NCI-H446 treated with DMSO at 0.1 percent for 48 hours (cell line): Measurements from ENCODE around the gene DICER1.
A peak's percentile ranks its signal among the peaks of the same experiment; 100 is the strongest.

ENCODE experiments used
- DNase-seq: peaks from one replicate; lab custom pipeline; 2025; lab: John Stamatoyannopoulos, UW

DICER1 gene

DNA sequence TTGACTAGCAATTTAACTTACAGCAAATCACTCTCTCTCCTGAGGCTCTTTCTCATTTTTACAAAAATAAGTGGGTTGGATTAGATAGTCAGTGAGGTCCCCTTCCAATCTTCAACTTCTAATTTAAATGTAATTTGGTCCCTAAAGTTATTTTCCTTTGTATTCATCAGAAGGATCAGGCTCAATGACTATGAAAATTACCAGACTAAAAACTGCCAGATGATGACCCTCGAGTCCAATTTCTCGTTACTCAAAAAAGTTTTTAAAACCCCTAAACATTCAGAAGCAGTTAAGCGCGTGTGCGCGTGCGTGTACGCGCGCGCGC lies 34.7 kb downstream of the DICER1 start:
- DNase-seq = no peak

DNA sequence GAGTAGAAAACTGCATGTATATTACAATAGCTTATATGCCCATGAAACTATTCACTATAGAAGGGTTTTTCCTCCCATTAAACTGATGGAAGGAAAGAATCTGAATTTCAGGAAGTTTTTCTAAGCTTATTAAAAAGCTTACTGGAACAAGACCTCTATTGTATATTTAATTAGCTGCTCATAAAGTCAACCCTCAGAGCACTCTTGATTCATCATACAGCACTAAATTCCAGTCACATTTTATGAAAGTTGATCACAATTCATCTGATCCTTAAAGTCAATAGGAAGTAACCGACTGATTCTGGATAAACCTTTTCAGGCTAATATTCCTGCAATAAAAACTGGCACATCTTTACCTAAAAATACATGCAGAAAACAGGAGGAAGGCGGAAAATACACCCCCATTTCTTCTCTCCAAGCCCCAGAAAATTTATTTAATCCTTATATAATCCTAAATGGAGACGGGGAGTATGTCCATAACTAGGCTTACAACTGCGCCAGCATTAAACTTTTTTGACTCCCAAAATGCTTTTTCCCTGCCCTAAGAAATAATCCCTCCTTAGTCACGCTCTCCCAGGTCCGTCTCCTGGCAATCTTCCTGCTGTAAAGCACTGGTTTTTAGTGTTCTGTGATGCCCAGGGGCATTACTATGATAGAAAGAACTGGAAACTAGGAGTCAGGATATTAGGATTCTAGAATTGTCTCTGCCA lies 35.3 kb downstream of the DICER1 start:
- DNase-seq = no peak

DNA sequence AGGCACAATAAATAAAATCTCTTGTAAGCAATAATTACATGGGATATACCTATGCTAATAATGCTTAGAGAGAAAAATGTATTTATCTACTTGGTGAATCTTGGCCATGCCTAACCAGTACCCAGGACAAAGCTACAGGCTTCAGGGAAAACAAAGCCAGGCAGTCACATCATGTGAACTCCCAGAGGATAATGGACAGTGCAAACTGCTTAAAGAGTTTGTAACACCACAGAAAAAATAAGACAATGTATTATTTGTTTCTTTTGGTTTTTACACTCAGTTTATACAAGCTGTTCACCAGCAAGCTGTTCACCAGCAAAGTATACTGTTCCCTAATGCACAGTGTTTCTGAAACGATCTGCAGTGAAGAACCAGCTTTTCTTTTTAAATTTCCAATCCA lies 38.0 kb downstream of the DICER1 start:
- DNase-seq = no peak

DNA sequence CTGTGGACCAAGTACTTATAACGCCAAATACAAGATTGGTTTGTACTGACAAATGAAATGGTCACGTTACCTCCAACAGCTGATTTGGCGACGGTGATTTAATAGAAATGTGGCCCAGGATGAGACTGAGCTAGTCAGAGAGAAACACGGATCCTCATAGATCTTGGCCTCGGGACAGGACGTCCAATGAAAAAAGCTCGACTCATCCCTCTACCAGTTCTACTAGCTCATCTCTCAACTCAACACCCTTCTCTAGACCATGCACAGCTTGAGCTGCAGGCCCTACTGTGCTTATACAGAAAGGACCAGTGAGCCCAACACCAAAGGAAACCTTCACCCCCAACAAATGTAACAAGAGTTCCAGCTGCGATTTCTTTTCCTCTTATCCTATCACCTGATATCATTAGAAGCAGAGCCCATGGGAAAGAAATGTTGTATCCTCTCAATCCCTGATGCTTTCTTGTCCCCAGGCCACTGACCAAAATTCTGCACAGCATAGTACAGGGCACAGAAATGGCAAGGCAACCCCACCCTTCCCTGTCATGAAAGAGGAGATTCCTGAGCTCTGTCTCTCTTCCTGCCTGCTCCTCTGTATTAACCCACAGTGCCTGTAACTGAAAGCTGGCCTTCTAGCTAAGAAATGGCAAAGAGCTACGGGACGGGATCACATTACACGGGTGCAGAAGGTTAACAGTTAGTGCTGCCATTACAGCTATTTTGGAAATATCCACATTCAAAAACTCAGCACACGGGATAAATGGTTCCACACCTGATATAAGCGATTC lies 39.2 kb downstream of the DICER1 start:
- DNase-seq = no peak

DNA sequence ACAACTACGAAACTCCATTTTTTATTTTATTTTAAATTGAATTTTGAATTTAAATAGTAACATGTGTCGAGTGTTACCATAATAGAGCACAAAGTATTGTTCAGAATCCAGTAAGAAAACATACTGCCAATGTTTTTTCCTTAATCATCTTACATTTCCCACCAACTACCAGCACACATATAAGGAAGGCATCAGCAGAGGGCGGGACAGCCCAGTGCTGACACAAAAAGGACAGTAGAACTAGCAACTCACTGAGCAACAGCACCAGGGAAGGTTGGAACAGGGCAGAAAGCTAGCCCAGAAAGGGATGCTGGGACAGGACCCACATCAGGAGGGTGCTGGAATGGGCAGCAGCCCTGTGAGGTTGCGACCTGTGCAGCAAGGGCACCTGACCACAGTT lies 43.9 kb downstream of the DICER1 start:
- DNase-seq = no peak

DNA sequence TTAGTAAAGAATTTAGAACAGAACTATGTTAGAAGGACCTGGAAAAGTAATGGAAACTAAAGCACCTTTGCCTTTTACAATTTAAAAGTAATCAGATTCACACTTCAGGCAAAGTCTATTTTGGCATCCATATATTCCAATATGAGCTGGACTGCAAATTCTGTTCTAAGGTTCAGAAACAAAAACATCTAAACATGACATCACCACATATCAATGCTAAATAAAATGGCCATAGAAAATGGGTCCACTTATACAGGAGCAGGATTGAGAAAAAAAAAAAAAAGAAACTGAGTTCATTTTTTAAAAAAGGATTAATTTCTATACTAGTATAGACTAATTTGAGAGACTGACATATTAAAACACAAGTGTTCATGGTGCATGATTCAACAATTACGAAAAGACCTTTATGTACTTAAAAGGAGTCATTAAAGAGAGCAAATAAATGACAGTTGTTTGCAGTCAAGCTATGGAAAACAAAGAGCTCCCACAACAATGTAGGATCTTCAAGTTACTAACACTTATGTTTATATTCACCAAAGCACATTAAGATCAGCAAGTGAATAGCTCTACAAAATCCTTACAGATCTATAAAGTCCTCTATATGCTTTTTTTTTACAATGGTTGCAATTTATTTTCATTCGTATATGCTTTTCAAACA lies 45.7 kb downstream of the DICER1 start:
- no peak for DNase-seq

DNA sequence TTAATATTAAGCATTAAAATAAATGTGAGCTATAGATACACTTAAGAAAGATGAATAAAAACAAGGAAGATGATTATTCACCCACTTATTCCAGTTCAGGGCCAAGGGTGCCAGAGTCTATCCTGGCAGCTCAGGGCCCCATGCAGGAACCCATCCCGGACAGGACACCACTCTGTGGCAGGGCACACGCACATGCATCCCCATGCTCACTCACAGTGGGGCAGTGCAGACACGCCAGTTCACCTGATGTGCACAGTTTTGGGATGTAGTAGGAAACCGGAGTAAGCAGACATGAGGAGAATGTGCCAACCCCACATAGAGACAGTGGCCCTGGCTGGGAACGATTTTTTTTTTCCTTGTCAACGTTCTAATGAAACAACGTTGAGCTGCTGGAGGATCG lies 47.2 kb downstream of the DICER1 start:
- no peak for DNase-seq

DNA sequence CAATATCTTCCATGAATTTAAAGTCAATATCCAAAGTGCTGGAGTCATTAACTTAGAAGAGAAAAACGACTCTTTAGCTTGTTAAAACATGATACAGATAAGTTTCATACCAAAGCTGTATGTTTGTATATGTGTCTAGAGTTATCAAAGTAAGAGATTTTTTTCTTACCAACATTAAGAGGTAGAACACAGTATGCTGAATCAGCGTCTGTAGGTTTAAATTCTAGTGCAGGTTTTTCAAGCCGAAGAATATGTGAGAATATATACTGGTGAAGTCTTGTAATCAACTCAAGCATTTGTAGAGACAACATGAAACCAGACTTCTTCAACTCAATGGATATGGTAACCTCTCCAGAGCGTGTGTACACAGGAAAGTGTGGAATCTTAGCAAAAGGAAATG lies 49.6 kb downstream of the DICER1 start:
- no peak for DNase-seq

DNA sequence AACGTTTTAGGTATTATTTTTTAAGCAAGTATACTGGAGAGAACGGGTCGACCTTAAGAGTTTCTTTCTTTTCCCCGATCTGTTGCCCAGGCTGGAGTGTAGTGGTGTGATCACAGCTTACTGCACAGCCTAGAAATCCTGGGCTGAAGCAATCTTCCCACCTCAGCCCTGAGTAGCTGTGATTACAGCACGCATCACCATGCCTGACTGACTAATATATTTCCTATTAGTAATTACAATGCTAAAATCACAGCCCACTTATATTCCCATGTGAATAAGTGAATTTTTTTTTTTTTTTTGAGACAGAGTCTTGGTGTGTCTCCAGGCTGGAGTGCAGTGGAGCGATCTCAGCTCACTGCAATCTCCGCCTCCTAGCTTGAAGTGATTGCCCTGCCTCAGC lies 50.4 kb downstream of the DICER1 start:
- DNase-seq = no peak

DNA sequence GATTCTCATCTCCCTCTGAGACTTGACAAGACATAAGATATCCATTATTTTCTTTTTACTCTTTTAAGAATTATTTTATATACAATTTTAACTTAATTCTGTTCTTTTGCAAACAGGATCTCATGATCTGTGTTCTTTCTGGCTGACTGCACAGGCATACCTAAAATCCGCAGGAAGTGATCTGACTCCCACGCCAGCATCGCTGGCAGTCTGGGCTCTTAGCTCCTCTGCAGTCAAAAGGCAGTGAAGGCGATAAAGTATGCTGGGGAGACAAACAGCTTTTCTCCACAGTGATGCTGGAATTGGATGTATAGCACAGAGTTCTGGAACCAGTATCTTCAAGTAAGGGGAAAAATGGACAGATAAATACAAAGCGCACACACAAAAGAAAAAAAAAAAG lies 52.4 kb downstream of the DICER1 start:
- DNase-seq = no peak

DNA sequence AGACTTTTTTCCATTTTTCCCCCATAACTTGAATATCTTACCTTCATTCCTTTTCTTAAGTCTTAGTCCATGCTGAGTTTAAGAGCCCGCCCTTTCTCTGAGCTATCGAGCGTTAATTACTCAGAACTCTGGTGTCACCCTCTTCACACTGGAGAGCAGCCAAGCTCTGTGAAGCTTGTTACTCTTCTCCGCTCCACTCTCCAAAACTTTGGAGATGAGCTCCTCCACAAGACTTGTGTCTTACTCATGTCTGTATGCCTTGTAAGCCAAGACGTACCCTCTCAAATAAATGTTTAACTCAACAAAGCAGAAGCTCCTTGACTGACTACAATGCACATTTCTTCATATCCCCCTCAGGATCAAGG lies 54.7 kb downstream of the DICER1 start:
- no peak for DNase-seq

DNA sequence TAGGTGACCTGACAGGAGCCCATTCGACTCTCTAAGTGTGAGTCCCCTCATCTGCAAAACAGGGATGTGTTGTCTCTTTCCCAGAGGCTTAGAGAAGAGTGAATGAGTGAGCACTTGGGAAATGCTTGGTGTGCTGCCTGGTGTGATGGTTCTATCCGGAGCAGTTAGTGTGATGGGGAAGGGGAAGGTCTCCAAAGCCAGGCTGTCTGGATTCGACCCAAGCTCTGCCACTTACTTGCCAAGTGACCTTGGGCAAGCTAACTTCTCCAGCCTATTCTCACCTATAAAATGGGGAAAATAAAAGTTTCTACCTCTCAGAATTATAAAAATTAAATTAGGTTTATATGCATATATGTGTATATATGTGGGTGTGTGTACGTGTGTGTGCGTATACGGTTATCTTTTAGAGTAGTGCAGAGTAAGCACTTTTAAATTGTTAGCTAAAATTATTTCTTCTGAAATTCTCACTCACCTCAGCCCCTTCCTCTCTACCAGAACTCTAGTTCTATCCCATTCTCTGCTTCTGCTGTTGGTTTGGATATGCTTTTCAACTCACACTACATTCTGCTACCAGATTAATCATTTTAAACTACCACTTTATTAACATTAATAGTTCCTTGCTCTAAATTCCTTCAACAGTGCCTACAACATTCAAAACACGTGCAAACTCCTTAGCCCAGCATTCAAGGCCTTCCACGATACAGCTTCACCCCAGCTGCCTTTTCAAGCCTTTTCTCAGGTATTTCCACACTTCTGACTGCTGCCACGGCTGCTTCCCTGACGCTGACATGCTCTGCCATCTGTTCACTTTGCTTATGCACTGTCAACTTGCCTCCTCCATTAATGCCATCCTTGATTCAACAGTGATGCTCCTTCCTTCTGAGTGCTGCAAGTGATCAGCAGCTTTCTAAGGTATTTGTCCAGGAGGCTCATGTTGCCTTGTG lies 55.3 kb downstream of the DICER1 start:
- no peak for DNase-seq

DNA sequence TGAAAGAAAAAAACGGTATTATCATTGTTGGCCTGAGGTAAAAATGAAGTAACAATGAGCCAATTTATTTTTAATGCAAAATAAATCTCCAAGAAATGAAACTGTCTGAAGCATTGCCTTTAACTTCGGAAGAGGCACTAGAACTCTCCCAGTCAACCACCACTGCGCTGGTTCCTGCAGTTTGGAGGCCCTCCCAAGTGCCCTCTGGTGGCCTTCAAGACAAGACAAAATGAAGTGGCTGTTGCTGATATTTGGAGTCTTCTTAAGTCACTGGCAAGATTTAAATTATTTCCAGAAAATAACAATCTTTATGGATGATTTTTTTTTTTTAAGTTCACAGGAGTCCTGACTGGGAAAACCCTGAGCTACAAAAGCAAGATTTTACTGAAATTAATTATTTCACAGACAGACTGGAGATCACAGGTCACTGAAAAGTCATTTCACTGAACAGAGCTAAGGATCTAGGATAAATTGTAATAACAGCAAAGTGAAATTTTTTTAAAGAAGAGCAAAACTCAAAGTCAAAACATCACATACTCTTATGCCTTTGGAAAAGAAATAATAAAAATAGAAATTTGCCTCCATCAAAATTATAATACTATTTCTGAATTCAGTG lies 58.2 kb downstream of the DICER1 start:
- DNase-seq = peak; percentile 7

DNA sequence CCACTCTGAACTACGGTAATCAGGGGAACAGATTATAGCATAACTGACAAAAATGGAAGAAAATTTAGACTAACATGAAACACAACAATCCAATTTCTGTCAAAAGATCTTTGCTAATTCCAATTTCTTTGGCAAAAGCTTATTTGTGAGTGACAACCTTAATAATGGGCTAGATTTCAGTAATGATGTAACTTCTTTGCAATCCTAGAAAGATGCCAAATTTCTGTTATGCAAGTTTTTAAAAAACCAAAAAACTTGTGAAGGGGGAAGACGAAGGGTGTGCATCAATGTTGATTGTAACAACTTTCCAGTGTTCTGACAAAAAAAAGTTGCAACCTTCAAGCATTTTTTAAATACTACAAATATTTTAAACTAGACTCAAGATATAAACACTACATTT lies 59.9 kb downstream of the DICER1 start:
- no peak for DNase-seq

DNA sequence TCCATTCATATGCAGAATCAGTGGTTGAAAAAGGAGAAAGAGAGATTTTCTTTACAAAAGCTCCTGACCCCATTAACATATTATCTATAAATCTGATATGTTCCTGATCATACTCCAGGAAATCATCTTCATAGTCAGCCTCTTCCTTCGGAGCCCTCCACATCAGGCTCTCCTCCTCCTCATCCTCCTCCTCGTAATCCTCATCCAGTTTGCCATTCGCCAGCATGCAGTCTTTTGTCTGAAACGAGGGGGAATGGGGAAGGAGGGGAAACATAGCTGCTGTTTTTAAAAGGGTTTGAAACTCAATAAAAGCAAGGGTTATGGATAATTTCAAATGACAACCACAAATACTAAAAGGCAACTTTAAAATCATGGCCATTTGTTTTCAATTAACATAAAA lies 60.9 kb downstream of the DICER1 start:
- no peak for DNase-seq

DNA sequence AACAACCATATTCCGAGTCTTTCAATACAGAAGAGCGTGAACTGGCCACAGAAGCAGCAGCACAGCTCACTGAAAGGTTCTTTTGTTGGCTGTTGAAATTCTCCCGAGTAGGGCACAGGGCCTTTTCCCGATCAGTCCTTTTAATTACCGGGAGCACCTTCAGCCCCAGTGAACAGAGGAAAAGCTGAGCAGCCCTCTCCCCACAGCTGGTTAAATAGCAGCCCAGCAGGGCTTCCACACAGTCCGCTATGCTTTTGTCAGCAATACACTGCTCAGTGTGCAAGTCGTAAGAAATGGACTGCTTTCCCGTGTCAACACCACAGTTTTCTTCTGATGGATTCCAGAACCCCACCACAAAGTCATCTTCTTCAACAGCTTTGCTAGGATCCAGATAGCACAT lies 61.3 kb downstream of the DICER1 start:
- no peak for DNase-seq

DNA sequence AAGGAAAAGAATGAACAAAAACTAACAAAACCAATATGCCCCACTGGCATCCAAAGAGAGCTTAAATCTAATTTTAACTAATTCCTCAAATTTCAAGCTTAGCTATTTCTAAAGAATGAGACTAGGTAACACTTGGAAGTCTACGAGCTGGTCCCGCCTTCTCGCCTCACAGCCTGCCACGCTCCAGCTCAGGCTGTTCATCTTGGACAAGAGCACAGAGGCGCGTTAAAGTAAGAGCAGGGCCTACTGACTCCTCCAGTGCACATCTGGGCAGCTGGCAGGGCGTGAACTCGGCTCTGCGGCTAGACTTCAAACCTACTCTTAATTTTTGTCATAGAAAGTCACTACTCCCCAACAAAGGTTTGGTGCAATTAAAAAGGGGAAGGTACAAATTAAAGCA lies 64.6 kb downstream of the DICER1 start:
- DNase-seq = no peak

DNA sequence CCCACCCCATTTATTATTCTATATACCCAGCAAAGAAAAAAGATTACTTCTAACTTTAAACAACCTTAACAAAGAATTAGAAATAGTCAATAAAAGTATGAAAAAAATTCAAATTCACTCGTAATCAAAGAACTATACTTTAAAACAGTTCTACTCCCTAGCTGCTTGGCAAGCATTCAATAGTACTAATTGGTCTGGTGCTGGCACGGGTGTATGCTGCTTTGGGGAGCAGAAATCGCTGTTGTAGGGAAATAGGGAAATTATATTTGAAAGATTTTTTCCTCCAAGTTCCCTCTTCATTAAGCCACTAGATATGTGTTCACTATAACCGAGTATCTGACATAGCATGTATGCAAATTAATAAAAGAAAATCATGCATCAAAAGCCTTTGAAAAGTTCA lies 65.7 kb downstream of the DICER1 start:
- no peak for DNase-seq

DNA sequence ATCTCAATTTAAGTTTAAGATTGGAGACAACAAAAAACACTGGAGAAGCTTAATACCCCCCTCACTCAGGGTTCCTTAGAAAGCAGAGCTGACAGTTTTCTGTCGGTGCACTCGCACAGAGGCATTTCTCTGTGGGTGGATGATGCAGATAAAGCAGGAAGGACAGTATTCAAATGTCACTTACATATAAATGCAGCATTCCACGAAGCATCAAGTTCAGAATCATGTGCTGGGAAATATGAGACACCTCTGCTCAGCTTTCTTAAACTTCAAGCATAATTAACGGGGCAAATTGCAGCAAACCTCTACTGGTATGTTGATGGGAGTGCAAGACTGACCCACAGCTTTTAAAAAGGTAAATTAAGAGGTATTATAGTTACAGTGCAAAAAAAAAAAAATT lies 68.7 kb downstream of the DICER1 start:
- no peak for DNase-seq

DNA sequence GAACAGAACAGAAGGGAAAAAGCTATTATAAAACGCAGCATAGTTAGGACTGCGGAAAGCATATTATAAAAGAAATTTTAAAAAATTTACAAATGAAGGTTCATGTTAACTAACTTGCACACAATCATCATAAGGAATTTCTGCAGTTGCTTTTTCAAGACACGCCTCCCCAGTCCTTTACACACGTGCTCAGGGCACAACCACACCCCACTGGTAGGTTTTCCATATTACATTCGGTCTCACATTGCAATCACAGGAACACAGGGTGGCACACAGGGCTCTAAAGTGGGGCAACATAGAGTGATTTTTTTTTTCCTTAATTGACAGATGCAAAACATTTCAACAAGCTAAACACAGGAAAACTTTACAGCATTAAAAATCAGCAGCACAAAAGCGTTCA lies 69.7 kb downstream of the DICER1 start:
- no peak for DNase-seq

DNA sequence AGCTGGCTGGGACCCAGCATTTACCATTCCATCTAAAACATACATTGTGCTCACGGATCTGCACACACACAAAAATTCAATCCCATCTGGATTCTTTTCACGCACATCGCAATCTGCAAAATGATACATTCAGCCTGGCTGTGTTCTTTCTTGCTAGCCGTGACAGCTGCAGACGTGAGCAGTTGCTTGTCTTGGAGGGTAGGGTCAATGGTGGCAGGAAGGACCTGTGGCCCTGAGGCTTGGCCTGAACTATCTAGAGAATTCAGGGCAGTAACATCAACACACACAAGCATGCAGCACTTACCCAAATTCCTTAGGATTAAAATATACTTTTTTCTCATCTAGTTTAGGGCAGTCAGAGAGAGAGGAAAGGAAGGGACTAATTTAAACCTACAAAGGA lies 72.0 kb downstream of the DICER1 start:
- no peak for DNase-seq

DNA sequence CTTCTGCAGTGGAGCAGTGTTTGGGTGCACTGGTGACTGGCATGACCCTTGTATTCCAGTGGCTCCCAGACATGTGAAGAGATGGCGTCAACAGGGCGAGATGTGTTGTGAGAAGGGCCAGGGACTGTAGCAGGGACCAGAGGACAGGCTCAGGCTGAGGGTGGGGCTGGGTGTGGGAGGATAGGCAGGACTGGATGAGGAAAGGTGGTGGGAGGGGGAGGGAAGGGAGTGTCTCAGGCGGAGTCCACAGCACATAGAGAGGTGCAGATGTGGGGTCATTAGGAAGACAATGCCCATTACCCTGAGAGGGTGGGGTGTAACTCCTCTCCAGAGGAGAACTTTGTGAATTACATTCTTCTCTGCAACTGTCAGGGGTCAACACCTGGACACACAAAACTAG lies 78.5 kb downstream of the DICER1 start:
- DNase-seq = no peak
